C4-2B (cell line): Measurements from ENCODE around the gene SDHAF1.

Source experiments
- ZFX ChIP-seq: fragments of 450-650 bp; IDR thresholded peaks from 2 replicates; pipeline ENCODE4 v1.6.1; 2017
- TF ChIP-seq, protein P1 (sequence below): fragments of 450-650 bp; conservative IDR thresholded peaks from 2 replicates; pipeline ENCODE4 v1.5.1; 2017; ENCODE audit warnings: mild to moderate bottlenecking

DNA sequence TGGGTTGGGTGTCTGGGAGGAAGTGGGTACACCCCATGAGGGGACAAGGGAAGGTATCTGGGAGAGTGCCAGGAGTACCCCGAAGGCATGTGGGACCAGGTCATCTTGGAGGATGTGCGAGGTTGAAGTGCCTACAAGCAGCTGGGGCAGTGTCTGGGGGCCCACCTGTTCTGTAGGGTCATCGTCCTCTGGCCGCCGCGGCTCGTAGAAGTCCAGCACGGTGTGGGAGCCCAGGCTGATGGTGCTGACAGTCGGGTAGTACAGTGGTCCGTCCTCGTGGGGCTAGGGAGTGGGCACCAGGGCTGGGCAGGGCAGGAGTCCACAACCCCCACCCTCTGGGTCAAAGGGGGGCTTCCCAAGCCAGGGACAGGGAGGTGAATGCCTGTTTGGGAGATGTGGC lies 15.4 kb downstream of the SDHAF1 start:
- TF ChIP-seq, protein P1, sequence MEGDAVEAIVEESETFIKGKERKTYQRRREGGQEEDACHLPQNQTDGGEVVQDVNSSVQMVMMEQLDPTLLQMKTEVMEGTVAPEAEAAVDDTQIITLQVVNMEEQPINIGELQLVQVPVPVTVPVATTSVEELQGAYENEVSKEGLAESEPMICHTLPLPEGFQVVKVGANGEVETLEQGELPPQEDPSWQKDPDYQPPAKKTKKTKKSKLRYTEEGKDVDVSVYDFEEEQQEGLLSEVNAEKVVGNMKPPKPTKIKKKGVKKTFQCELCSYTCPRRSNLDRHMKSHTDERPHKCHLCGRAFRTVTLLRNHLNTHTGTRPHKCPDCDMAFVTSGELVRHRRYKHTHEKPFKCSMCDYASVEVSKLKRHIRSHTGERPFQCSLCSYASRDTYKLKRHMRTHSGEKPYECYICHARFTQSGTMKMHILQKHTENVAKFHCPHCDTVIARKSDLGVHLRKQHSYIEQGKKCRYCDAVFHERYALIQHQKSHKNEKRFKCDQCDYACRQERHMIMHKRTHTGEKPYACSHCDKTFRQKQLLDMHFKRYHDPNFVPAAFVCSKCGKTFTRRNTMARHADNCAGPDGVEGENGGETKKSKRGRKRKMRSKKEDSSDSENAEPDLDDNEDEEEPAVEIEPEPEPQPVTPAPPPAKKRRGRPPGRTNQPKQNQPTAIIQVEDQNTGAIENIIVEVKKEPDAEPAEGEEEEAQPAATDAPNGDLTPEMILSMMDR: no peak
- TF ChIP-seq ZFX: no peak
